BJ (cell line): ENCODE measurements around the gene METTL14. TPM values are rescaled to one million over a fixed set of nuclear protein-coding genes. Genes with fewer than 3 reads are reported as not detected.

ENCODE experiments used
- polyA plus RNA-seq: library from polyadenylated mRNA; depleted of rRNA; stranded (reverse); fragments of >200 nt; gene quantifications from 2 replicates; pipeline ENCODE4 v1.2.3, GENCODE V29; 2011; rRNA removed
- small RNA-seq: library from RNA; depleted of rRNA; stranded (forward); fragments of <200 nt; gene quantifications from one replicate; pipeline ENCODE3, GENCODE V24; 2012; ENCODE audit warnings: low replicate concordance, low read depth; ENCODE audit not compliant: insufficient read length

Gene METTL14
- polyA plus RNA-seq, 1 experiment: 10.2 TPM

Small RNA genes within 50 kb of the gene (small RNA-seq; reads per million reads assigned to genes)
- not detected for gene SEPT14P4

Other genes starting within 250 kb of the METTL14 start
- 80.3 and 84.3 TPM in 2 replicates for gene SEC24D, start 150.7 kb downstream of the METTL14 start, polyA plus RNA-seq
- 33.8 and 39.9 TPM in 2 replicates for gene SYNPO2, start 203.5 kb downstream of the METTL14 start, polyA plus RNA-seq